22Rv1 (cell line): Measurements from ENCODE around the gene KIF25.

Experiments used
- ZFX ChIP-seq: fragments of 450-650 bp; IDR thresholded peaks from 2 replicates; pipeline ENCODE4 v1.6.1; 2017; ENCODE audit warnings: antibody characterized with exemption, borderline replicate concordance
- TF ChIP-seq, protein P1 (sequence below): fragments of 450-650 bp; IDR thresholded peaks from 2 replicates; pipeline ENCODE4 v1.5.1; 2017; ENCODE audit warnings: mild to moderate bottlenecking

DNA sequence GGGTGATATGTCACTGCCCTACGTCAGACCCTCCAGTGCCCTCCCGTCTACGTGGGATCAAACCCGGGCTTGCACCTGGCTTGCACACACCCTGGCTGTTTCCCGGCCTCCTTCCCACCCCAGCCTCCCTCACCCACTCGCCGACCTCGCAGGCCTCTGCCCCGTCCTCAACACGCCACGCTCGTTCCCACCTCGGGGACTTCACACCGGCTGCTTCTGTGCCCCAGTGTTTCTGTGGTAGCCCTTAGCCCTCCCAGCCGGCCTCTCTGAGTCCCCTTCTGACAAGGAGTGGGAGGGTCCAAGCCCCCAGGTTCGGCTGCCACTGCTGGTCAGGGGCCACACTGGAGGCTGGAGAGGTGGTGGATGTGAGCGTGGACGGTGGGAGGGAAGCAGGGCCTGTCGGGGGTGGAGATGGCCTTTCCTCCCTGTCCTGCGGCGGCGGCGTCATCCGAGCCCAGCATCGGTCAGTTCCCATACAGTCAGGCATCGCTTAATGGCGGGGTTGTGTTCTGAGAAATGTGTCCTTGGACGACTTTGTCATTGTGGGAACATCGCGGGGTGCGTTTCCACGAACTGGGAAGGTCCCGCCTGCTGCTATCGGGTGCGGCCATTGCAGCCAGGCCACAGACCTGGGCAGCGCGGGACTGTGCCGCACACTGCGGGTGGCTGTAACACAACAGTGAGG is 11.4 kb upstream of the KIF25 start:
- TF ChIP-seq, protein P1, sequence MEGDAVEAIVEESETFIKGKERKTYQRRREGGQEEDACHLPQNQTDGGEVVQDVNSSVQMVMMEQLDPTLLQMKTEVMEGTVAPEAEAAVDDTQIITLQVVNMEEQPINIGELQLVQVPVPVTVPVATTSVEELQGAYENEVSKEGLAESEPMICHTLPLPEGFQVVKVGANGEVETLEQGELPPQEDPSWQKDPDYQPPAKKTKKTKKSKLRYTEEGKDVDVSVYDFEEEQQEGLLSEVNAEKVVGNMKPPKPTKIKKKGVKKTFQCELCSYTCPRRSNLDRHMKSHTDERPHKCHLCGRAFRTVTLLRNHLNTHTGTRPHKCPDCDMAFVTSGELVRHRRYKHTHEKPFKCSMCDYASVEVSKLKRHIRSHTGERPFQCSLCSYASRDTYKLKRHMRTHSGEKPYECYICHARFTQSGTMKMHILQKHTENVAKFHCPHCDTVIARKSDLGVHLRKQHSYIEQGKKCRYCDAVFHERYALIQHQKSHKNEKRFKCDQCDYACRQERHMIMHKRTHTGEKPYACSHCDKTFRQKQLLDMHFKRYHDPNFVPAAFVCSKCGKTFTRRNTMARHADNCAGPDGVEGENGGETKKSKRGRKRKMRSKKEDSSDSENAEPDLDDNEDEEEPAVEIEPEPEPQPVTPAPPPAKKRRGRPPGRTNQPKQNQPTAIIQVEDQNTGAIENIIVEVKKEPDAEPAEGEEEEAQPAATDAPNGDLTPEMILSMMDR, result no peak
- TF ChIP-seq ZFX, result no peak
